HCT116 (cell line): Measurements from ENCODE around the gene ADARB2. TPM values are rescaled to one million over a fixed set of nuclear protein-coding genes. Genes with fewer than 3 reads are reported as not detected.

Experiments
- ATAC-seq: fragments of 200-7000 bp; cut with Tn5 transposase; 2 replicates; pipeline ENCODE4 v1.9.1; 2020; ENCODE audit warnings: mild to moderate bottlenecking, moderate library complexity
- BruUV-seq: library from RNA; stranded (reverse); fragments of 400-500 nt; replicated peaks from 2 replicates; lab custom pipeline; 2021; lab: Mats Ljungman, UMichigan
- CTCF ChIA-PET: fragments of 300-600 bp; sonication (Branson Sonifier 250); formaldehyde crosslinking; loops from one replicate; lab custom pipeline; 2021; ENCODE audit warnings: antibody characterized with exemption; lab: Charles Lee
- POLR2A ChIA-PET: fragments of 300-600, 350-600 bp; sonication (Branson Sonifier 250); formaldehyde crosslinking; loops from one replicate; lab custom pipeline; 2021; ENCODE audit warnings: antibody characterized with exemption; lab: Charles Lee
- RAD21 ChIA-PET, 2 experiments: fragments of 300-600 bp; sonication (Branson Sonifier 250); formaldehyde crosslinking; loops; one replicate each; lab custom pipeline; 2023; ENCODE audit warnings: low total read pairs in 2 of 2; ENCODE audit not compliant: uncharacterized antibody in 2 of 2, unreplicated experiment in 2 of 2, low non-redundant PET in 1 of 2; lab: Charles Lee
- DNase-seq: peaks from one replicate; pipeline ENCODE4 v3.0.0-alpha.2; 2010; ENCODE audit warnings: low read depth, low spot score
- H2AFZ ChIP-seq: fragments of 200-600 bp; shearing (Covaris generic), sonication (generic); 2 replicates; pipeline ENCODE4 v1.6.1; 2017; ENCODE audit warnings: low read depth, mixed run types, mixed read lengths, antibody characterized with exemption, low read length; ENCODE audit not compliant: poor library complexity, severe bottlenecking
- H3K27ac ChIP-seq: 2 replicates; pipeline ENCODE4 v1.5.1; 2012; ENCODE audit warnings: low read depth, low read length
- H3K27me3 ChIP-seq: fragments of 200-600 bp; sonication (generic); 2 replicates; pipeline ENCODE4 v1.6.1; 2016; ENCODE audit warnings: mixed run types, low read length, mixed read lengths; ENCODE audit not compliant: insufficient read depth
- H3K36me3 ChIP-seq, 2 experiments: fragments of 200-500 bp in 1 of 2; fragments of 200-600 bp in 1 of 2; sonication (Bioruptor generic) in 1 of 2; sonication (generic) in 1 of 2; 2 replicates each; pipeline versions ENCODE4 v1.5.1 to v1.6.1; 2014 to 2016; ENCODE audit warnings: low read length in 2 of 2, inconsistent platforms in 1 of 2, mixed read lengths in 1 of 2, mixed run types in 1 of 2; ENCODE audit not compliant: insufficient read depth in 2 of 2, control insufficient read depth in 1 of 2
- H3K4me1 ChIP-seq, 2 experiments: fragments of 200-600 bp in 1 of 2; sonication (generic) in 1 of 2; 2 replicates each; pipeline versions ENCODE4 v1.5.1 to v1.6.1; 2012 to 2017; ENCODE audit warnings: low read length in 2 of 2, inconsistent platforms in 1 of 2, mild to moderate bottlenecking in 1 of 2, mixed read lengths in 1 of 2, mixed run types in 1 of 2, moderate library complexity in 1 of 2; ENCODE audit not compliant: insufficient read depth in 2 of 2, control insufficient read depth in 1 of 2
- H3K4me2 ChIP-seq: fragments of 200-600 bp; sonication (generic); 2 replicates; pipeline ENCODE4 v1.6.1; 2017; ENCODE audit warnings: mixed run types, low read length, mixed read lengths
- H3K4me3 ChIP-seq, 2 experiments: fragments of 200-600 bp in 1 of 2; sonication (generic) in 1 of 2; replicated peaks in 1 of 2; 2 replicates each; pipeline ENCODE4 v1.5.1; 2011 to 2016; ENCODE audit warnings: low read length in 2 of 2, control low read depth in 1 of 2, low read depth in 1 of 2, mild to moderate bottlenecking in 1 of 2, mixed read lengths in 1 of 2, mixed run types in 1 of 2
- H3K79me2 ChIP-seq: fragments of 200-600 bp; sonication (generic); 2 replicates; pipeline ENCODE4 v1.6.1; 2017; ENCODE audit warnings: mild to moderate bottlenecking, mixed run types, low read length, moderate library complexity, mixed read lengths; ENCODE audit not compliant: insufficient read depth
- H3K9ac ChIP-seq: fragments of 200-600 bp; sonication (generic); 2 replicates; pipeline ENCODE4 v1.6.1; 2016; ENCODE audit warnings: low read length, mixed read lengths
- H3K9me2 ChIP-seq: fragments of 200-600 bp; sonication (generic), shearing (Covaris generic); 2 replicates; pipeline ENCODE4 v1.6.1; 2017; ENCODE audit warnings: mixed run types, mild to moderate bottlenecking, moderate library complexity; ENCODE audit not compliant: insufficient read depth
- H3K9me3 ChIP-seq, 2 experiments: fragments of 200-500 bp in 1 of 2; fragments of 200-600 bp in 1 of 2; sonication (Bioruptor generic) in 1 of 2; sonication (generic) in 1 of 2; 2 replicates each; pipeline ENCODE4 v1.6.1; 2014 to 2017; ENCODE audit warnings: low read length in 2 of 2, mixed read lengths in 2 of 2, inconsistent platforms in 1 of 2, low read depth in 1 of 2, mild to moderate bottlenecking in 1 of 2, mixed run types in 1 of 2, moderate library complexity in 1 of 2; ENCODE audit not compliant: control insufficient read depth in 1 of 2, insufficient read depth in 1 of 2
- H4K20me1 ChIP-seq: fragments of 200-600 bp; sonication (generic), shearing (Covaris generic); 2 replicates; pipeline ENCODE4 v1.6.1; 2017; ENCODE audit warnings: mixed run types, mild to moderate bottlenecking, moderate library complexity; ENCODE audit not compliant: insufficient read depth
- ATF3 ChIP-seq: IDR thresholded peaks from 2 replicates; pipeline ENCODE4 v1.6.1; 2012
- CEBPB ChIP-seq: IDR thresholded peaks from 2 replicates; pipeline ENCODE4 v1.6.1; 2012; ENCODE audit warnings: low read depth
- ELF1 ChIP-seq: IDR thresholded peaks from 2 replicates; pipeline ENCODE4 v1.6.1; 2012; ENCODE audit warnings: low read depth, borderline replicate concordance
- EZH2phosphoT487 ChIP-seq: fragments of 200-600 bp; IDR thresholded peaks from 2 replicates; pipeline ENCODE4 v1.6.1; 2018; ENCODE audit warnings: antibody characterized with exemption, borderline replicate concordance
- POLR2A ChIP-seq: IDR thresholded peaks from 2 replicates; pipeline ENCODE4 v1.7.0; 2011; ENCODE audit warnings: borderline replicate concordance; ENCODE audit not compliant: insufficient read depth, insufficient read length; ENCODE audit errors: extremely low read depth
- REST ChIP-seq: IDR thresholded peaks from 2 replicates; pipeline ENCODE4 v1.6.1; 2012; ENCODE audit warnings: low read depth
- SIN3A ChIP-seq: IDR thresholded peaks from 2 replicates; pipeline ENCODE4 v1.6.1; 2012; ENCODE audit warnings: low read depth
- SP1 ChIP-seq: IDR thresholded peaks from 2 replicates; pipeline ENCODE4 v1.6.1; 2012; ENCODE audit warnings: low read depth
- SRF ChIP-seq: IDR thresholded peaks from 2 replicates; pipeline ENCODE4 v1.6.1; 2012; ENCODE audit warnings: low read depth
- TCF7L2 ChIP-seq: IDR thresholded peaks from 2 replicates; pipeline ENCODE4 v1.7.0; 2011; ENCODE audit warnings: borderline replicate concordance, inconsistent platforms; ENCODE audit not compliant: insufficient read depth, insufficient read length; ENCODE audit errors: extremely low read depth
- YY1 ChIP-seq: IDR thresholded peaks from 2 replicates; pipeline ENCODE4 v1.6.1; 2011; ENCODE audit warnings: low read length, low read depth, moderate library complexity, mild to moderate bottlenecking; ENCODE audit not compliant: insufficient replicate concordance; ENCODE audit errors: extremely low read depth
- ZFX ChIP-seq: fragments of 450-650 bp; IDR thresholded peaks from 2 replicates; pipeline ENCODE4 v1.6.1; 2017
- intact Hi-C: fragments of 100-400 bp; cut with micrococcal nuclease; formaldehyde crosslinking; loops from 2 replicates; pipeline ENCODE4 v1.10.0; 2022
- total RNA-seq: library from RNA; stranded (reverse); gene quantifications from one replicate; pipeline ENCODE4 v1.2.1, GENCODE V29; 2021; ENCODE audit not compliant: unreplicated experiment
- TF ChIP-seq, protein P1 (sequence below): IDR thresholded peaks from 2 replicates; pipeline ENCODE4 v1.6.1; 2011; ENCODE audit warnings: mild to moderate bottlenecking, low read length, moderate library complexity; ENCODE audit not compliant: insufficient replicate concordance; ENCODE audit errors: extremely low read depth

Gene ADARB2
- total RNA-seq, 1 experiment from 2014 or later, result not detected

DNA sequence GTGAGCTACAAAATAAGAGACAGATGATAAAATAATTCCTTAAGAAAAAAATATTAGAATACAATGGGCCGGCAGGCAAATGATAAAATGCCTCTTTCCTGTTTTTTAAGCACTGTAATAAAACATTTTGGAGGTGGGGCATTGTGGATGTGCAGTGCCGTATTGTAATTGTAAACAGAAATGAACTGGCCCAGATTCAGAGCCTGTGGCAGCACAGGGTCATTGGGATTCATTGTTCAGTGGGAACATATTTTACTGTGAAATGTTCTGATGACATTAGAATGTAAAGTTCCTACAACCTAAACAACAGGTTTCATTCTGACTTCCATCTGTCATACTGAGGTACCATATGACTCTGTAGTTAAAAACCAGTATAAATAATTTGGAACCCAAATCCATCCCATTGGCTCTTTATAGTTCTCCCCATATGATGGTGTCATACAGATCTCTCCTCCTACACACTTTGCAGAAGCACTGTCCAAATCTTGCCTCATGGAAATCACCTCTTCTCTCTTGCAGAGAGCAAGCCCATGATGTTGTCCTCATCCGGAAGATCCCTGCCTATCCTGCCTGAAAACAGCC is 416.5 kb downstream of the ADARB2 start:
- H4K20me1 ChIP-seq, result no peaks in the 10 kb centered on the region
- H3K27ac ChIP-seq, result no peak overlapping the region
- H3K27me3 ChIP-seq, result peaks cover 47% of the 10 kb centered on the region
- ChIA-PET POLR2A (no interaction called here), RAD21 (no interaction called here)
- ATAC-seq (no peak), DNase-seq (no peak)
- H3K79me2 ChIP-seq, result no peaks in the 10 kb centered on the region
- H3K36me3 ChIP-seq, result no peaks in the 10 kb centered on the region
- no TSS peak for BruUV-seq
- H2AFZ ChIP-seq, result no peak overlapping the region
- intact Hi-C loops, result no loop called here
- H3K9me2 ChIP-seq, result no peaks in the 10 kb centered on the region
- no peak overlapping the region for H3K4me3 ChIP-seq
- no peaks in the 10 kb centered on the region for H3K9me3 ChIP-seq
- TF ChIP-seq SIN3A (no peak), ZFX (no peak), TCF7L2 (no peak)
- TF ChIP-seq, all 23 proteins: peak for 0
- Histone ChIP-seq H3K9ac (no peak overlapping the region), H3K4me2 (no peak overlapping the region), H3K4me1 (no peaks in the 10 kb centered on the region)
- CTCF ChIA-PET, result no interaction called here

- ChIA-PET RAD21 (no interaction called here), POLR2A (no interaction called here), CTCF (no interaction called here)
- no peak for ATAC-seq
- Histone ChIP-seq H3K9me3 (no peaks in the 10 kb centered on the region), H3K27me3 (peaks cover 21% of the 10 kb centered on the region), H3K4me1 (no peaks in the 10 kb centered on the region), H4K20me1 (no peaks in the 10 kb centered on the region), H3K36me3 (no peaks in the 10 kb centered on the region), H3K9ac (no peak overlapping the region), H2AFZ (no peak overlapping the region), H3K4me2 (no peak overlapping the region), H3K4me3 (no peak overlapping the region), H3K9me2 (no peaks in the 10 kb centered on the region), H3K79me2 (no peaks in the 10 kb centered on the region), H3K27ac (no peak overlapping the region)
- intact Hi-C loops, result no loop called here
- DNase-seq, result no peak
- TF ChIP-seq POLR2A (no peak), REST (no peak), SRF (no peak), SP1 (no peak), ELF1 (no peak), ATF3 (no peak), ZFX (no peak), EZH2phosphoT487 (no peak), YY1 (no peak), CEBPB (no peak)
- TF ChIP-seq, protein P1, sequence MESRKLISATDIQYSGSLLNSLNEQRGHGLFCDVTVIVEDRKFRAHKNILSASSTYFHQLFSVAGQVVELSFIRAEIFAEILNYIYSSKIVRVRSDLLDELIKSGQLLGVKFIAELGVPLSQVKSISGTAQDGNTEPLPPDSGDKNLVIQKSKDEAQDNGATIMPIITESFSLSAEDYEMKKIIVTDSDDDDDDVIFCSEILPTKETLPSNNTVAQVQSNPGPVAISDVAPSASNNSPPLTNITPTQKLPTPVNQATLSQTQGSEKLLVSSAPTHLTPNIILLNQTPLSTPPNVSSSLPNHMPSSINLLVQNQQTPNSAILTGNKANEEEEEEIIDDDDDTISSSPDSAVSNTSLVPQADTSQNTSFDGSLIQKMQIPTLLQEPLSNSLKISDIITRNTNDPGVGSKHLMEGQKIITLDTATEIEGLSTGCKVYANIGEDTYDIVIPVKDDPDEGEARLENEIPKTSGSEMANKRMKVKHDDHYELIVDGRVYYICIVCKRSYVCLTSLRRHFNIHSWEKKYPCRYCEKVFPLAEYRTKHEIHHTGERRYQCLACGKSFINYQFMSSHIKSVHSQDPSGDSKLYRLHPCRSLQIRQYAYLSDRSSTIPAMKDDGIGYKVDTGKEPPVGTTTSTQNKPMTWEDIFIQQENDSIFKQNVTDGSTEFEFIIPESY, result no peak
- BruUV-seq, result no TSS peak
Observed at GRCh38 chr10:1316809-1317143, 420.5 kb downstream of the ADARB2 start.
